SK-N-SH (cell line): Measurements from ENCODE around the gene ENO1.
"Not testable (repeated sequence)": the region's sequence is repeated elsewhere in the genome, so short reads cannot be mapped to it uniquely, and the experiment has no call there.

Experiments
- CTCF ChIP-seq: fragments of 200-600 bp; sonication (generic); IDR thresholded peaks from 2 replicates; pipeline ENCODE4 v1.6.1; 2017; ENCODE audit warnings: antibody characterized with exemption, mild to moderate bottlenecking, moderate library complexity
- EP300 ChIP-seq, 2 experiments: IDR thresholded peaks; 2 replicates each; pipeline versions ENCODE4 v1.4.0 to v1.6.1; 2012; ENCODE audit warnings: borderline replicate concordance in 1 of 2, low read depth in 1 of 2, low read length in 1 of 2
- FOXJ3 ChIP-seq: sonication (generic); formaldehyde crosslinking; IDR thresholded peaks from 2 replicates; pipeline ENCODE4 v1.5.1; 2020; ENCODE audit warnings: mild to moderate bottlenecking, missing genetic modification reagents
- JUND ChIP-seq: IDR thresholded peaks from 2 replicates; pipeline ENCODE4 v1.4.0; 2012
- MAX ChIP-seq: IDR thresholded peaks from 2 replicates; pipeline ENCODE4 v1.4.0; 2012; ENCODE audit warnings: low read depth
- NRF1 ChIP-seq: IDR thresholded peaks from 2 replicates; pipeline ENCODE4 v1.6.1; 2012; ENCODE audit warnings: low read depth, mild to moderate bottlenecking, low read length
- POLR2AphosphoS5 ChIP-seq: IDR thresholded peaks from 2 replicates; pipeline ENCODE4 v1.6.1; 2012; ENCODE audit warnings: low read depth, low read length
- RAD21 ChIP-seq: IDR thresholded peaks from 2 replicates; pipeline ENCODE4 v1.6.1; 2012; ENCODE audit warnings: mild to moderate bottlenecking, low read length
- RCOR1 ChIP-seq: fragments of 150-350 bp; IDR thresholded peaks from 2 replicates; pipeline ENCODE4 v1.6.1; 2017; ENCODE audit warnings: antibody characterized with exemption, low read length
- REST ChIP-seq: IDR thresholded peaks from 2 replicates; pipeline ENCODE4 v1.6.1; 2012; ENCODE audit warnings: mild to moderate bottlenecking, low read depth, low read length, moderate library complexity
- USF1 ChIP-seq: IDR thresholded peaks from 2 replicates; pipeline ENCODE4 v1.4.0; 2012; ENCODE audit warnings: low read depth, borderline replicate concordance
- YY1 ChIP-seq: IDR thresholded peaks from 2 replicates; pipeline ENCODE4 v1.4.0; 2012; ENCODE audit warnings: low read depth, mild to moderate bottlenecking
- TF ChIP-seq, protein P1 (sequence below): fragments of 150-350 bp; IDR thresholded peaks from 2 replicates; pipeline ENCODE4 v1.6.1; 2017; ENCODE audit warnings: antibody characterized with exemption, low read length, low read depth, borderline replicate concordance

GRCh38 chr1:8897505-8897904 lies 19.0 kb upstream of the ENO1 start:
- TF ChIP-seq JUND; POLR2AphosphoS5; CTCF; MAX; NRF1; YY1; RCOR1; FOXJ3 (CRISPR knock-in tag); RAD21; REST; EP300 (IDR thresholded peaks at IDR 0.05; ENCODE audit: borderline replicate concordance in 1 of 2, low read depth in 1 of 2, low read length in 1 of 2); USF1: not testable (repeated sequence)
- TF ChIP-seq, protein P1, sequence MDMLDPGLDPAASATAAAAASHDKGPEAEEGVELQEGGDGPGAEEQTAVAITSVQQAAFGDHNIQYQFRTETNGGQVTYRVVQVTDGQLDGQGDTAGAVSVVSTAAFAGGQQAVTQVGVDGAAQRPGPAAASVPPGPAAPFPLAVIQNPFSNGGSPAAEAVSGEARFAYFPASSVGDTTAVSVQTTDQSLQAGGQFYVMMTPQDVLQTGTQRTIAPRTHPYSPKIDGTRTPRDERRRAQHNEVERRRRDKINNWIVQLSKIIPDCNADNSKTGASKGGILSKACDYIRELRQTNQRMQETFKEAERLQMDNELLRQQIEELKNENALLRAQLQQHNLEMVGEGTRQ, result not testable (repeated sequence)
